Activated CD4-positive, alpha-beta T cell treated with anti-CD3 and anti-CD28 coated beads for 1 hour (primary cell): ENCODE results near the gene TBX15.

Experiments used
- DNase-seq: peaks from one replicate; pipeline ENCODE4 v3.0.0-alpha.2; 2020

TBX15 gene

DNA sequence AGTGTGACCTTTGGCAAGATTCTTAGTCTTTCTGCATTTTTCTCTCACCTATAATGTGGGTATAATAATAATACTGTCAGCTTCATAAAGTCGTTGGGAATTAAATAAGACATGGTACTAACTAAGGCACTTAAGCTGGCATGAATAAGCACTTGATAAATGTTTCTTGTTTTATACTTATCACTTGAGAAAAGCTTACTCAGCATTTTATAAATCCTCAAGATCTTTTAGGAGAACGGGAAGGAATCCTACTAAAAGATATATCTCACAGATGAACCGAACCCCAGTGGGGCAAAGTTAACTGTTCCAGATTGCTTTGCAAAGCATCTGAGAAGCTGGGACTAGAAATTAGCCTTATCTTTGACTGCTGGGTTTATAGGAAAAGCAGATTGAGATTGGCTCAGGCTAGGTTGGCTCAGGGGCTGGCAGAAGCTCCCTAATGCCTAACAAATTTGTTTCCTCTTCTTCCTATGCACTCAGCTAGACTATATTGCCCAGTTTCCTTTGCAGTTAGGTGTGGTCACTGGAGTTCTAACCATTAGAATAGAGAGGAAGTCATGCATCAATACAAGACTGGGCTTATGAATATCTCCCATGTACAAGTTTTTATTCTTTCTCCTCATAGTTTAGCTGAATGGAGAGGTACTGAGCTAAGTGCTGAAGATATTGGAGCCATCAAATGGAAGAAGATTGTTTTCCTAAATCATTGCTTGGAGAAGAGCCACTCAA is 110.3 kb downstream of the TBX15 start:
- DNase-seq: no peak

DNA sequence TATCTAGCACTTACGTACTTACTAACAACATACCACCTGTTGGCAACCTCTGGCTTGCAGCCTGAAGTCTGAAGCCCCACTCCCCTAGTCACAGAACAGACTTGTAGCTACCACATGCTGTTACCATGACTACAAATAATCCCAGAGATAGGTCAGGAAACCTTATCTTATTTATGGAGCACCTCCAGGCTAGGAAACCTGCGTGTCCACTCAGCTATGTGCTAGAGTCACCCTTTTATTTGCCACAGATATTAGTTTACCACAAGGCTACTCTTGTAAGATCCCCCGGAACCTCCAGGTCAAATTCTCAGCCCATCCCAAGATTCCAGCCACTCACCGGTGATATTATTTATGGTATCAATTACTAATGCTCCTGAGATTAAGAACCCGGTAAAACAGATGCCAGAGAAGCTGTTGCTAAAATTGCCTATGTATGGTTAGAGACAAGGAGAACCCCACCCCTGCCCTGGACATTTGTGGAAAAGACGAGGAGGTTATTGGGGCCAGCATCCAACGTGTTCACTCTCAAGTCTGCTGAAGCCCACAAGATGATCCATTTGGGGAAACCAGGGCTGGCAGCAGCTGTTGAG is 116.5 kb downstream of the TBX15 start:
- no peak for DNase-seq

DNA sequence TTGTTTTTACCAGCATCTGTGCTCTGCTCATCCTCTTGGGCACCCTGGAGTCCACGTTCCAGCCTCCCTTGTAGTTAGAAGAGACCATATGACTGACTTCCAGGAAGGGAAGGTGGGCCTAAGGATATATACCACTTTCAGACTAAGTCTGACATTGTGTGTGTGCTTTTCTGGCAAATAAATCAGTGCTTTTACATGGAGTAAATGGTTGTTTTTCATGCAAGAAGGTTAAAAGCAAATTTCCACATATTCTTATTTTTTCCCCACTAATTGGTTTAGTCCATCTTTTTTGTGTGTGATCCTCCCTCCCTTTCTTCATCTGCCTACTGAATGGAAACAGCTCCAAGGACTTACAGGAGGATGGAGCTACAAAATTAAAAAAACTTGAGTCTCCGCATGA is 119.8 kb downstream of the TBX15 start:
- DNase-seq: no peak

DNA sequence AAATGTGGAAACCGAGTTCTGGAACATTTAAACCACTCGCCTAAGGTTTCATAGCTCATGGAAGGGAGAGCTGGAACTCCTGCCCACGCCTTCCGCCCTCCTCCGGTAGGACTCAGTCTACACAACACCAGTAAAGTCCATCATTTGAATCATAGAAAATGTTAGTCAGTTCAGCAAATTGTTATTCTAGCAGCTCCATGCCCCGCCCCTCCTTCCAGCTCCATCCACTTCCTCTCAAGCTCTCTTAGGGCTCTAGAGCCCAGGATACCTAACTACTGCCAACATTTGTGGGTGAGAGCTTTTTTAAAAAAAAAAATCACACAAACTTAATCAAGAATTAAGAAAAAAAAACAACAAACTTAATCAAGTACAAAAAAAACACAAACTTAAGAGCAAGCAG is 121.8 kb downstream of the TBX15 start:
- no peak for DNase-seq

DNA sequence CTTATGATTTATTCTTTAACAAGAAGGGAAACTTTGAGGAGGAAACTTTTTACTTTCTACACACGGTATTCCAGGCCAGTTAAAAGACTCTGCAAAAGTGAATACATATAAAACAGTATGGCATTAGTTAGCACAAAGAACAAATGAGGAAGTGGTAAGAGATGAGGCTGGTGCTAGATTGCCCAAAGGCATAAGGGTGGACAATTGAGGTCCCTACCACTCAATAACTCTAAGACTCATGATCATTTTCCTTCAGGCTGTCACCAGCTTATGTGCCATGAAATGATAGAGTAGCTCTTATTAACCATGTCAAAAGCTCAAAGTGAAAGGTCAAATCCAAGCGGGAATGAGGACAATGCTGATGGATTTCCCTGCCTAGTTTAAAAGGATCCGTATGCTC is 124.5 kb downstream of the TBX15 start:
- no peak for DNase-seq

DNA sequence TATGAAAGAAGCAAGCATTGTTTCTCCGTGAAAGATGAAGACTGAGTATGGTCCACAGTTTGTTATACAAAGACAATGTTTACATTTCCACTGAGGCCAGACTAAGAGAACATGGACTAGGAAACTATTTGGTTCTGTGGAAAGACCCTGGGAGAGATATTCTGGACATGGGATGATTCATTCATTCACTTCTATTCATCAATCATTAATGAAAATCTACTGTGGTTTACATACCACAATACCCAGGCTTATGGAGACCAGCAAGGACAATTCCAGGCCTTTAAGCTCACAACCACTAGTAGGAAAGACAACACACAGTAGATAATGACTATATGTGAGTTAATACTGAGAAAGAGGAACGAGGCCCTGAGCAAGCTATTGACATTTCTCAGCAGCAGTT is 125.4 kb downstream of the TBX15 start:
- no peak for DNase-seq

DNA sequence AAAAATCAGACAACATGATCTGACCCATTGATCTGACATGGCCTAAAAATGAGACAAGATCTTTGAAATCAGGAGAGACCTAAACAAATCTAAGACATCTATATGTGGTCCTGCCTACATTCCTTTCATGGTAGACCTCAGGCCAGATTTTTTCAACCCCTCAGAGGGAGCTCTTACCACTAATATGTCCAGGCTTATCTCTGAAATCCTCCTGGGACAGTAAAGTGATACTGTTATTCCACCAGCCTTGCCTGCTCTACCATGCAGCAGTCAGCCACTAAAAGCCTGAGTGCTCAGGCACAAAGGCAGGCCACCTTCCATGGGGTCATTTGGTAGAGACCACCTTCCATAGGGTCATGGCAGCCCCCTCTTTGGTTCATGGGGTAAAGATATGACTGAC is 126.9 kb downstream of the TBX15 start:
- DNase-seq: no peak

DNA sequence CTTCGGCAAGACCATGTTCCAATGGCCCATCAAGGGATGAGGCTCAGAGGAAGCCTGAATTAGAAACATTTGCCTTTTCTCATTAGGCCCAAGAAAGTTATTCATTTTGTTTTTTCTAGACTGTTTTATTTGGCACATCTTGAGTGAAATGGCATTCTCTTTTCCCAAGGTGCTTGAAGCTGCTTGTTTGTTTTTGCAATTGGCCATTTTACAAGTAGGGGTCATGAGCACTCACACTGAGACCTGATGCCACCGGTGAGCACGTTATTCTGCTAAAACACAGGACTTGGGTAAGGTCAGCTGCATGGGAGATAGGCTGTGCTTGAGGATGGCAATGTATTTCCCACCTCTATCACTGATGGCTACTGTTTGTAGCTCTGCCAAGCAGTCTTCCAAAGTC is 128.1 kb downstream of the TBX15 start:
- no peak for DNase-seq

DNA sequence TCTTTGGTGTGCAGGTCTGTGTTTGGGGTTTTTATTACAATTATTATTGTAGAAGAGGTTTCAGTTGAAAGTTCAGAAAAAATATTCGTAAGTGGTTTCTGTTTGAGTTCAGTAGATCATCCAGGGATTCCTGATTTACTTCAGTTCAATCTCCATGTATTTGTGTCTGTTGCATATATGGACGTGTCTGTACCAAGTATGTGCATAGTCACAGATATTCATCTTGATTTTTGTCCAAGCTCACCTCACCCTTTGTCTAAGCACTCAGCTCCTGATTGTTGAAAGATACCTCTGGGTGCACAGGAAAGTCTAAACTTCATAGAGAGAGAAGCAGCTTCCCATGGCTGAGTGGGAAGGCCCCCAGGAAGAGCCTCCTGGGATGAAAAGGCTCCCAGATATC is 141.7 kb downstream of the TBX15 start:
- DNase-seq: no peak

DNA sequence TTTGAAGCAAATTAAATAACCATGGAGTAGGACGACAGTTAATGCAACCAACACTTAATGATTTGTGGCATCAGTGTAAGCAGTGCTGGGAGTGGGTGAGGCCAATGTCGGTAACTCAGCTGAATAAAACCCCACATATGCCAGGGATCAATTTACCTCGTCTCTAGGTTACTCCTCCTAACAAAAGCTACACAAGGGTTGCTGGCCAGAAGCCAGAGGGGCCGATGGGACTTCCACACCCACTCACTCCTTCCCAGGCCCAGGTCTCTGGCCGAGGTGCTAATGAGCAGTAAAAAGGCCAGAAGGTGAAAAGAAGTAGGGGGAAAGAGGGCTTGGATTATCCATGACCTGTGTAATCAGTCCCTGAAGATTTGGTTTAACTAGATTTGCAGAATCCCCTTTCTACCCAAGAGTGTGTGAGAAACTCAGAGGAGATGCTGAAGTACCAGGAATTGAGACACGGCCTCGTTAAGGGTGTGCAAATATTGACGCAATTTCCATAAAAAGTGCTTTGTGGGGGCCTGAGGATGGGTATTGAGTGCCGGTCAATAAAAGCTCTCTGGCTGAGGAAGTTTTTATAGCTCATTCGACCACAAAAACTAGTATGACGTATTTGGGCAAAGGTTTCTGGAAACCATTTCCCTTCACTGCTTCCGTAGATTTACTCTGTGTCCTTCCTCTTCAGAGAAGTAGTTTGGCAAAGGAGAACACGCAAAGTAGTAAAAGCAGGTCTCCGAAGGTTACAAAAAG is 145.5 kb downstream of the TBX15 start:
- no peak for DNase-seq

DNA sequence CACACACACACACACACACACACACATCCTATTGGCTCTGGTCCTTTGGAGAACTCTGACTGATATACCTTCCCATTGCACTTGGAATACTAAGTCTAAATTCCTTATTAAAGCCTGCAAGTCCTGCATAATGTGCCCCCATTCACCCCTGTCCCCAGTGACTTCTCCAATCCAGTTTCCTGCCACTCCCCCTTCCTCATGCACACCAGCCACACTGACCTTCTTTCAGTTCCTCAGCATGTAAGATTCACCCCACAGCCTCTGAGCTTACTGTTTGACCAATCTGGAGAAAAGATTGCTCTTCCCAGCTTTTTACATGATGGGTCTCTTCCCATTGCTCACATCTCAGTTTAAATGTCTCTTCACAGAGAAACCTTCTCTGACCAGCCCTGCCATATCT is 146.6 kb downstream of the TBX15 start:
- no peak for DNase-seq
